HL-60 (cell line): Measurements from ENCODE around the gene CD81.

Experiments used
- POLR2AphosphoS5 ChIP-seq: IDR thresholded peaks from 2 replicates; pipeline ENCODE4 v1.6.1; 2012; ENCODE audit warnings: low read depth
- TF ChIP-seq, protein P1 (sequence below): IDR thresholded peaks from one replicate; pipeline ENCODE4 v1.5.1; 2011; ENCODE audit warnings: low read length, control low read depth, inconsistent platforms; ENCODE audit not compliant: insufficient read depth
- TF ChIP-seq, protein P2 (sequence below): IDR thresholded peaks from 2 replicates; pipeline ENCODE4 v1.6.1; 2012; ENCODE audit warnings: low read depth; ENCODE audit not compliant: insufficient replicate concordance

DNA sequence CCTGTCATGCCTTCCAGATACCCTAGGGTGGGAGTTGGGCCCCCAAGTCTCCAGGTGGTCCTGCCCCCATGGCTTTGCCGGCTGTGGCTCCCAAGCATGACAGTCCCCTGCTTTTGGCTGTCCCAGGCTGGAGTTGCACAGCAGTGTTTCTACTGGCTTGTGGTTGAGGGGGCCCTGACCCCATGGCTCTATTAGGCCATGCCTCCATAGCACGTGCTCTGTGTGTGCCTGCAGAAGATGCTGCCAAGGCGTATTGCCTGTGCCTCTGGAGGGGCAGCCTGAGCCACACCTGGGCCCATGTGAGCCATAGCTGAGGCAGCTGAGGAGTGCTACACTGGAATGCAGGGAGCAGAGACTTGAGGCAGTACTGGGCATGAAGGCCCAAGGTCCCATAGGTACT, 25.4 kb upstream of the CD81 start:
- TF ChIP-seq, protein P1, sequence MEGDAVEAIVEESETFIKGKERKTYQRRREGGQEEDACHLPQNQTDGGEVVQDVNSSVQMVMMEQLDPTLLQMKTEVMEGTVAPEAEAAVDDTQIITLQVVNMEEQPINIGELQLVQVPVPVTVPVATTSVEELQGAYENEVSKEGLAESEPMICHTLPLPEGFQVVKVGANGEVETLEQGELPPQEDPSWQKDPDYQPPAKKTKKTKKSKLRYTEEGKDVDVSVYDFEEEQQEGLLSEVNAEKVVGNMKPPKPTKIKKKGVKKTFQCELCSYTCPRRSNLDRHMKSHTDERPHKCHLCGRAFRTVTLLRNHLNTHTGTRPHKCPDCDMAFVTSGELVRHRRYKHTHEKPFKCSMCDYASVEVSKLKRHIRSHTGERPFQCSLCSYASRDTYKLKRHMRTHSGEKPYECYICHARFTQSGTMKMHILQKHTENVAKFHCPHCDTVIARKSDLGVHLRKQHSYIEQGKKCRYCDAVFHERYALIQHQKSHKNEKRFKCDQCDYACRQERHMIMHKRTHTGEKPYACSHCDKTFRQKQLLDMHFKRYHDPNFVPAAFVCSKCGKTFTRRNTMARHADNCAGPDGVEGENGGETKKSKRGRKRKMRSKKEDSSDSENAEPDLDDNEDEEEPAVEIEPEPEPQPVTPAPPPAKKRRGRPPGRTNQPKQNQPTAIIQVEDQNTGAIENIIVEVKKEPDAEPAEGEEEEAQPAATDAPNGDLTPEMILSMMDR, result no peak
- TF ChIP-seq POLR2AphosphoS5, result no peak
- TF ChIP-seq, protein P2, sequence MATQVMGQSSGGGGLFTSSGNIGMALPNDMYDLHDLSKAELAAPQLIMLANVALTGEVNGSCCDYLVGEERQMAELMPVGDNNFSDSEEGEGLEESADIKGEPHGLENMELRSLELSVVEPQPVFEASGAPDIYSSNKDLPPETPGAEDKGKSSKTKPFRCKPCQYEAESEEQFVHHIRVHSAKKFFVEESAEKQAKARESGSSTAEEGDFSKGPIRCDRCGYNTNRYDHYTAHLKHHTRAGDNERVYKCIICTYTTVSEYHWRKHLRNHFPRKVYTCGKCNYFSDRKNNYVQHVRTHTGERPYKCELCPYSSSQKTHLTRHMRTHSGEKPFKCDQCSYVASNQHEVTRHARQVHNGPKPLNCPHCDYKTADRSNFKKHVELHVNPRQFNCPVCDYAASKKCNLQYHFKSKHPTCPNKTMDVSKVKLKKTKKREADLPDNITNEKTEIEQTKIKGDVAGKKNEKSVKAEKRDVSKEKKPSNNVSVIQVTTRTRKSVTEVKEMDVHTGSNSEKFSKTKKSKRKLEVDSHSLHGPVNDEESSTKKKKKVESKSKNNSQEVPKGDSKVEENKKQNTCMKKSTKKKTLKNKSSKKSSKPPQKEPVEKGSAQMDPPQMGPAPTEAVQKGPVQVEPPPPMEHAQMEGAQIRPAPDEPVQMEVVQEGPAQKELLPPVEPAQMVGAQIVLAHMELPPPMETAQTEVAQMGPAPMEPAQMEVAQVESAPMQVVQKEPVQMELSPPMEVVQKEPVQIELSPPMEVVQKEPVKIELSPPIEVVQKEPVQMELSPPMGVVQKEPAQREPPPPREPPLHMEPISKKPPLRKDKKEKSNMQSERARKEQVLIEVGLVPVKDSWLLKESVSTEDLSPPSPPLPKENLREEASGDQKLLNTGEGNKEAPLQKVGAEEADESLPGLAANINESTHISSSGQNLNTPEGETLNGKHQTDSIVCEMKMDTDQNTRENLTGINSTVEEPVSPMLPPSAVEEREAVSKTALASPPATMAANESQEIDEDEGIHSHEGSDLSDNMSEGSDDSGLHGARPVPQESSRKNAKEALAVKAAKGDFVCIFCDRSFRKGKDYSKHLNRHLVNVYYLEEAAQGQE, result no peak
